HCEC 1CT (cell line): ENCODE measurements around the gene OLFM4.

ENCODE experiments used
- DNase-seq: peaks from one replicate; pipeline ENCODE4 v3.0.0-alpha.2; 2017

Gene OLFM4

GRCh38 chr13:53068585-53069520 is 40.2 kb downstream of the OLFM4 start:
- no peak for DNase-seq

- no peak for DNase-seq
Observed at GRCh38 chr13:53069800-53070199, 41.2 kb downstream of the OLFM4 start.

GRCh38 chr13:53073711-53074110 is 45.1 kb downstream of the OLFM4 start:
- DNase-seq = no peak

- no peak for DNase-seq
Observed at GRCh38 chr13:53074114-53074513, 45.5 kb downstream of the OLFM4 start.

- no peak for DNase-seq
Observed at GRCh38 chr13:53075356-53076041, 46.9 kb downstream of the OLFM4 start.

- DNase-seq = no peak
Observed at GRCh38 chr13:53079691-53080090, 51.1 kb downstream of the OLFM4 start.

GRCh38 chr13:53088871-53089270 is 60.3 kb downstream of the OLFM4 start:
- DNase-seq = no peak

- DNase-seq = no peak
Observed at GRCh38 chr13:53089951-53090350, 61.3 kb downstream of the OLFM4 start.

GRCh38 chr13:53090461-53090860 is 61.8 kb downstream of the OLFM4 start:
- no peak for DNase-seq

GRCh38 chr13:53092931-53093330 is 64.3 kb downstream of the OLFM4 start:
- DNase-seq = no peak

GRCh38 chr13:53098455-53098854 is 69.8 kb downstream of the OLFM4 start:
- no peak for DNase-seq

GRCh38 chr13:53100394-53101063 is 71.9 kb downstream of the OLFM4 start:
- DNase-seq = no peak
